ENCODE measurements around the gene NPW.

DNA sequence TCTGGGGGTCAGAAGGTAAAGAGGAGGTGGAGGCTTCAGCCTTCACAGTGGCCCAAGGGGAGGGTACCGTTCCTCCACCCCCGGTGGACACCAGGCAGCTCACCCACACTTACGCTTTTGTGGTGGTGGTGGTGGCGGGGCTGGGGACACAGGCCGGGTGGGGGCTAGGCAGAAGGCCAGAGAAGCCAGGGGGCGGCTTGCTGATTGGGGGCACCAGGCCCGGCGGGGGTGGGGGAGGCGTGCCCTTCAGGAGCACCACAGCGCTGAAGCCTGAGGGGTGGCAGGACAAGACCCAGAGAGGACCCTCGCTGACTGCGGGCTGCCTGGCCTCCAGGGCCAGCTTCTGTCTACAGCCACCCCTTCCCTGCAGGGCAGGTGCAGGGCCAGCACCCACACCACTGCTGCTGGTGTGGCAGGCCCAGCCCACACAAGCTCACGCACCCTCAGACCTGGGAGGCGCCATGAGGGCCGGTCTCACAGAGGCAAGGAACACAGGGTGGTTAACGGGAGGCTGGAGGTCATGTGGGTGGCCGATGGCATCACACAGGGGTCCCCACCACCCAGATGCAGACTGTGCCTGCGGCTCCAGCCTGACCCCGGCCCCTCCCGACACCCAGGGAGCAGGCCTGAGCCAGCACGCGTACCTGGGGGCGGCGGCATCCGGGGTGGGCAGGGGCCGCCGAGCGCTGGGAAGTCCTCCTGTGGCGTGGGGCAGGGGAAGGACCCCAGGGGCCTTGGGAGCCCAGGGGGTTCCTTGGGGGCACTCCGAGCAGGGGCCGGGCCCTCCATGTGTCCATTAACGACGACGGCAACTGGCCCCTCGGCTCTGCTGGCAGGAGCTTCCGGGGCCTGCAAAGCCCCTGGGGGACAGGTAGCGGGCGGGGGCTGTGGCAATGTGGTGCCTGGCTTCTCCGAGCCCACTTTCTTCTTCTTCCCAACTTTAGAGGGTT is 20.5 kb upstream of the NPW start:
- no peak for TF ChIP-seq EZH2 (IDR thresholded peaks at IDR 0.05; ENCODE audit: insufficient read depth, poor library complexity, severe bottlenecking)
- no peak for TF ChIP-seq EZH2phosphoT487 (IDR thresholded peaks at IDR 0.05; ENCODE audit: insufficient read depth, low read depth)

Data from GM23248 (cell line).